Mucosa of descending colon (tissue), 3 donors: ENCODE data around the gene PDE4D. TPM values are rescaled to one million over a fixed set of nuclear protein-coding genes. Genes with fewer than 3 reads are reported as not detected.

ENCODE experiments used
- ATAC-seq: fragments of 200-7000 bp; cut with Tn5 transposase; one replicate; pipeline ENCODE4 v1.9.1; 2020; ENCODE audit warnings: mild to moderate bottlenecking, moderate library complexity
- DNase-seq, 3 donors: peaks; one replicate each; pipeline ENCODE4 v3.0.0-alpha.2; 2020
- H3K36me3 ChIP-seq: fragments of 200-600 bp; one replicate; pipeline ENCODE4 v1.8.0; 2021; ENCODE audit warnings: low read depth, mild to moderate bottlenecking
- H3K4me1 ChIP-seq: fragments of 200-600 bp; one replicate; pipeline ENCODE4 v1.8.0; 2021; ENCODE audit warnings: low read depth, mild to moderate bottlenecking
- H3K4me3 ChIP-seq: fragments of 200-600 bp; one replicate; pipeline ENCODE4 v1.8.0; 2021; ENCODE audit warnings: mild to moderate bottlenecking
- H3K9me3 ChIP-seq: fragments of 200-600 bp; one replicate; pipeline ENCODE4 v1.8.0; 2021; ENCODE audit warnings: mild to moderate bottlenecking
- intact Hi-C, 2 donors: fragments of 100-400 bp; cut with DNase I in 1 of 2; cut with micrococcal nuclease in 1 of 2; formaldehyde crosslinking; loops; one replicate each; pipeline versions ENCODE4 v1.11.0 to v1.11.1; 2022; cut with DNase I, micrococcal nuclease
- total RNA-seq, 3 donors: library from RNA; stranded (reverse); fragmentation: NEBNext Ultra II Directional in 2 of 3; extraction: Animal tissue kit (Norgen Biotek cat#: 25700) in 2 of 3; gene quantifications; one replicate each; pipeline versions ENCODE4 v1.2.1 to v1.2.4, GENCODE V29; 2021 to 2023
- TF ChIP-seq, protein P1 (sequence below): fragments of 200-600 bp; IDR thresholded peaks from one replicate; pipeline ENCODE4 v1.8.0; 2022; ENCODE audit warnings: antibody characterized with exemption, mild to moderate bottlenecking
- donor health status: DM: no; HTN: no; CAD: no; lungs with moderate emphysema.
- donor health status: DM: no; HTN: no; CAD: no.
- donor health status: DM: no; HTN: yes; CAD: no.

PDE4D gene
- total RNA-seq, 3 donors from 2014 or later = 37.9 to 137 (median 100) TPM

DNA sequence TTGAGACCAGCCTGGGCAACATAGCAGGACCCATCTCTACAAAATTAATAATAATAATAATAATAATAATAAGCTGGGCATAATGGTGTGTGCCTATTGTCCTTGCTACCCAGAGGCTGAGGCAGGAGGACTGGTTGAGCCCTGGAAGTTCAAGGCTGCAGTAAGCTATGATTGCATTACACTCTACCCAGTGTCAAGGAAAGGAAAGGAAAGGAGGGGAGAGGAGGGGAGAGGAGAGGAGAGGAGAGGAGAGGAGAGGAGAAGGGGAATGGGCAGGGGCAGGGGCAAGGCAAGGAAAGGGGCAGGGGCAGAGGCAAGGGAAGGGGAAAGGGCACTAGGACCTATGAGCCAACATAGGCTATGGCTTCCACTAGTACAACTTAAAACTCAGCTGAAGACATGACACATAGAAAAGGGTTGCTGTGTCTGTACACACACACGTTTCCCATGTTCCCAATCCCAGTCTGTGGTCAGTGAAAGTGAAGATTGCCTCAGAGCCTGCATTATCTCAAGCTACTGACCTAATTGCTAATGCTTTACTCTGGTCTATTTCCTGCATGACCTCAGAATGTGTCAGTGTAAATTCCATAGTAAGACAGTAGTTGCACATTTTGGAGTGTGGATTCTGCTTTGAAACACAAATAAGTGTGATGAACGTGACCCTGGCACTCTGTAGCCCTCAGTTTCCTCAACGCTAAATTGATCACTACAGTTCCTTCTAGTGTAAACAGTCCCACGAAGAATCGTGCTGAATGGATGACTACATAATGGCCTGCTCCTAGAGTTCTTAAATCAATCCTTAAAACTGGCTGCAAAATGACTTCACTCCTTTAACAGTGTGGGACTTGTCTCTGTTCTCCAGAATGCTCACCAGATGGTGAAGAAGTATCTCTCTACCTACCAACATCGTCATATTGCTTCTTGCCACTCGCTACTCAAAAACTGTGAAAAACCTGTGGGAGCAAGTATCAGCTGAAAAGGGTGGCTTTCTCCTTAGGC lies 813.6 kb downstream of the PDE4D start:
- intact Hi-C loops = no loop called here
- H3K4me3 ChIP-seq = no peak overlapping the region
- TF ChIP-seq, protein P1, sequence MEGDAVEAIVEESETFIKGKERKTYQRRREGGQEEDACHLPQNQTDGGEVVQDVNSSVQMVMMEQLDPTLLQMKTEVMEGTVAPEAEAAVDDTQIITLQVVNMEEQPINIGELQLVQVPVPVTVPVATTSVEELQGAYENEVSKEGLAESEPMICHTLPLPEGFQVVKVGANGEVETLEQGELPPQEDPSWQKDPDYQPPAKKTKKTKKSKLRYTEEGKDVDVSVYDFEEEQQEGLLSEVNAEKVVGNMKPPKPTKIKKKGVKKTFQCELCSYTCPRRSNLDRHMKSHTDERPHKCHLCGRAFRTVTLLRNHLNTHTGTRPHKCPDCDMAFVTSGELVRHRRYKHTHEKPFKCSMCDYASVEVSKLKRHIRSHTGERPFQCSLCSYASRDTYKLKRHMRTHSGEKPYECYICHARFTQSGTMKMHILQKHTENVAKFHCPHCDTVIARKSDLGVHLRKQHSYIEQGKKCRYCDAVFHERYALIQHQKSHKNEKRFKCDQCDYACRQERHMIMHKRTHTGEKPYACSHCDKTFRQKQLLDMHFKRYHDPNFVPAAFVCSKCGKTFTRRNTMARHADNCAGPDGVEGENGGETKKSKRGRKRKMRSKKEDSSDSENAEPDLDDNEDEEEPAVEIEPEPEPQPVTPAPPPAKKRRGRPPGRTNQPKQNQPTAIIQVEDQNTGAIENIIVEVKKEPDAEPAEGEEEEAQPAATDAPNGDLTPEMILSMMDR = no peak
- H3K4me1 ChIP-seq = no peaks in the 10 kb centered on the region
- H3K36me3 ChIP-seq = no peaks in the 10 kb centered on the region
- H3K9me3 ChIP-seq = no peaks in the 10 kb centered on the region
- DNase-seq (no peak), ATAC-seq (peak; percentile 69)

DNA sequence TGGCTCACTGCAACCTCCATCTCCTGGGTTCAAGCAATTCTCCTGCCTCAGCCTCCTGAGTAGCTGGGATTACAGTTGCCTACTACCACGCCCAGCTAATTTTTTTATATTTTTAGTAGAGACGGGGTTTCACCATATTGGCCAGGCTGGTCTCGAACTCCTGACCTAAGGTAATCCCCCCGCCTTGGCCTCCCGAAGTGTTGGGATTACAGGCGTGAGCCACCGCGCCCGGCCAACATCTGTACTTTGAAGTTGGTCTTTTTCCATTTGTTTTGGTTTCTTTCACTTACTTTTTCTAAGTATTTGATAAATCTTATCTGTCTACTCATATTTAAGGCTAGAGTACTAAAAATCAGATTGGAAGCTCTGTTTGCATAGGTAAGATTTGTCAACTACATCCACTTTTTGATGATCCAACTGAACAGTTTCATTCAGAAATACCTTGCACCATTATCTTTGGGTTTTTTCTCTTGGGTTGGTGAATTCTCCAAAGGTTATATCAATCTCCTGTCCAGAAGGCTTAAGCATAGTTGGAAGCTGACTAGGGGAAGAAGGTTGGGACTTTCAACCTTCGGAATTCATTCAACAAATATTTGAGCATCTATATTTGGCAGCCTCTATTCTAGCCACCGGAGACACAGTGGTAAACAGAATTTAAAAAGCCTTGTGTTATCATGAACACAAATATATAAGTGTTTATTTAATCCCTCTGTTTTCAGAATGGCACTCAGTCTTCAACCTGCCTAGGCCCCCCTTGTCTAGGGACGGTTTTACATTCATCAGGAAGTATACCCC lies 821.6 kb downstream of the PDE4D start:
- no peaks in the 10 kb centered on the region for H3K4me1 ChIP-seq
- DNase-seq (no peak), ATAC-seq (no peak)
- no peaks in the 10 kb centered on the region for H3K9me3 ChIP-seq
- no peaks in the 10 kb centered on the region for H3K36me3 ChIP-seq
- no peak overlapping the region for H3K4me3 ChIP-seq
- TF ChIP-seq, protein P1 = no peak
- intact Hi-C loops = no loop called here

DNA sequence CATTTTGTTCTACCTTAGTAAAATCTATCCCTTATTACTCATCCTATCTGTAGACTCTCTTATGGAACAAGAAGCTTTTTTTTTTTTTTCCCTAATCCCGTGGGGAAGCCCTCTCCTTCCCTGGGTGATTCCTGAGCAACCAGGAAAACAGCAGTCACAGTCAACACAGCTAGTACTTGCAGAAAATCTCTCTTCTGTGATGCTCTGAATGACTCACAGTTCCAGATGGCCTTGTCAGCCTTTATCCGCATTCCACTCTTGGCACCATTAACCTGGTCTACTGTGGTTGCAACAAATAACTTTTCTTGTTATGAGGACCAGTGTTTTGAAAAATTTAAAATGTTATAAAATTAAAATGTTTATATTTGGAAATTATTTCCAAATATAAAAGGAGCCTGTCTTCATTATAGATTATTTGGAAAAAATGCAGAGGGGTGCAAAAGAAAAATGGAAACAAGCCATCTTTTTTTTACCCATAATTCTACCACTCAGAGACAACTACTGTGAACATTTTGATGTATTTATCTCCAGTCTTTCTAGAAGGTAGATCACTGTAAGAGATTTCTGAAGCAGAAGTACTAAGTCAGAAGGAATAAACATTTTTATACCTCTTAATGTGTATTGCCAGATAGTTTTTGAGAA lies 824.0 kb downstream of the PDE4D start:
- ATAC-seq (peak; percentile 44), DNase-seq (no peak)
- Histone ChIP-seq H3K4me1 (no peaks in the 10 kb centered on the region), H3K36me3 (no peaks in the 10 kb centered on the region), H3K4me3 (no peak overlapping the region), H3K9me3 (no peaks in the 10 kb centered on the region)
- intact Hi-C loops = no loop called here
- TF ChIP-seq, protein P1 = no peak

DNA sequence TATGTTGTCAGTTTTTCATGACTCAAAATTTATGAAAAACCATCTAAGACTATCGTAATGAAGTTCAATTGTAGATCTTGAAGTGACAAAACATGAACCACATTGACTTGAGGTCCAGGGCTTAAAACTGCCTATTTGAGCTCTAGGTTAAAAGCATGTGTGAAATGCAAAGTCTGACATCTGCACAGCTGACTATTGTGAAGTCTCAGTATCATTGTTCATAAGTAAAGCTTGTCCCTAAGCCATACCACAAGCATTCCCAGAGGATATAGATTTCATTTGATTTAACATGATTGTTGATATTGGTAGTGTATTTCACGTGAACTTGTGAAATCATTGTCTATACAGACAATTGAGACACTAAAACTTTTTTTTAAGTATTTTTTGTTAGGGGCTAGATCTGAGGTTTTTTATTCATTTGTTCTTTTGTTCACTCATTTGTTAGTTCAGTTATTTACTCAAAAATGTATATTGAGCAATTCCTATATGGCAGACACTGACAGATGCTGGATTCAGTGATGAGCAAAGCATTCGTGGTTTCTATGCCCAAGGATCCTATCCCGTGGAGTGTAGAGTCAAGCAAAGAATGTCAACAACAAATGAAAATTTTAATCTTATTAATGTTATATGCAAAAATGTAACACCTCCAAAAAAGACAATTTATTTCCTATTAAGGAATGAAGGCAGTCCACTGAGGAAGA lies 825.4 kb downstream of the PDE4D start:
- TF ChIP-seq, protein P1 = no peak
- no peak for DNase-seq
- no peaks in the 10 kb centered on the region for H3K4me1 ChIP-seq
- H3K9me3 ChIP-seq = no peaks in the 10 kb centered on the region
- intact Hi-C loops = no loop called here
- no peak for ATAC-seq
- H3K4me3 ChIP-seq = no peak overlapping the region
- H3K36me3 ChIP-seq = no peaks in the 10 kb centered on the region
